Mammary epithelial cell (primary cell): ENCODE results near the gene RAD51B.

Source experiments
- CTCF ChIP-seq, 2 donors: IDR thresholded peaks in 1 of 2; conservative IDR thresholded peaks in 1 of 2; 2 replicates each; pipeline ENCODE4 v1.5.1; 2011 to 2012; ENCODE audit warnings: inconsistent platforms in 2 of 2, low read length in 2 of 2, mild to moderate bottlenecking in 2 of 2, control low read depth in 1 of 2, low read depth in 1 of 2; ENCODE audit not compliant: insufficient read depth in 1 of 2; ENCODE audit errors: extremely low read depth in 1 of 2
- EZH2 ChIP-seq: IDR thresholded peaks from 2 replicates; pipeline ENCODE4 v1.6.1; 2012; ENCODE audit warnings: low read length, inconsistent platforms, borderline replicate concordance

- TF ChIP-seq EZH2 (no peak), CTCF (conservative IDR thresholded peaks at IDR 0.05 in 1 of 2, IDR thresholded peaks at IDR 0.05 in 1 of 2; ENCODE audit: extremely low read depth in 1 of 2, insufficient read depth in 1 of 2, low read depth in 1 of 2, low read length in 2 of 2) (no peak)
Measured at GRCh38 chr14:67773844-67774377, 45.7 kb upstream of the RAD51B start.
